ENCODE results near the gene PTGDS. TPM values are rescaled to one million over a fixed set of nuclear protein-coding genes. Genes with fewer than 3 reads are reported as not detected.

The PTGDS gene
- total RNA-seq, 2 experiments from 2014 or later = 40.6 to 41.0 TPM

GRCh38 chr9:136992819-136993369, 15.6 kb downstream of the PTGDS start:
- H3K4me1 Mint-ChIP-seq (ENCODE audit: low read depth) = peaks cover 40% of the 10 kb centered on the region
- no peak for ATAC-seq (ENCODE audit: poor library complexity)

GRCh38 chr9:136994180-136994887, 17.0 kb downstream of the PTGDS start:
- H3K4me3 ChIP-seq (ENCODE audit: low read length) = no peak overlapping the region
- H3K27me3 Mint-ChIP-seq = peaks cover 10% of the 10 kb centered on the region
- no peaks in the 10 kb centered on the region for H3K9me3 Mint-ChIP-seq
- ChIA-PET CTCF (interaction anchor here (1.3 kb wide), 1 partner anchor 40 kb away, joined by 3 read pairs; no protein-coding TSS in a partner anchor), POLR2A (interaction anchor here (1.6 kb wide), 1 partner anchor 35 kb away, joined by 5 read pairs; no protein-coding TSS in a partner anchor)
- H3K36me3 Mint-ChIP-seq (ENCODE audit: low read depth) = peaks cover 8% of the 10 kb centered on the region
- H3K27me3 ChIP-seq (ENCODE audit: control insufficient read depth in 1 of 2, insufficient read depth in 2 of 2, low read length in 2 of 2) = peaks cover 0 to 4% of the 10 kb centered on the region in 2 experiments
- no peak overlapping the region for H3K27ac Mint-ChIP-seq
- ATAC-seq (ENCODE audit: poor library complexity) (no peak), DNase-seq (no peak)
- no peak overlapping the region for H3K27ac ChIP-seq (ENCODE audit: low read depth in 1 of 2, low read length in 2 of 2)
- peaks cover 10% of the 10 kb centered on the region for H3K36me3 ChIP-seq (ENCODE audit: insufficient read depth, low read length)
- H3K4me1 Mint-ChIP-seq (ENCODE audit: low read depth) = peaks cover 45% of the 10 kb centered on the region
- no peaks in the 10 kb centered on the region for H3K9me3 ChIP-seq (ENCODE audit: control insufficient read depth in 1 of 2, insufficient read depth in 1 of 2, low read length in 2 of 2)
- H3K4me3 Mint-ChIP-seq = no peak overlapping the region
- TF ChIP-seq CTCF (IDR thresholded peaks at IDR 0.05) = no peak
- peaks cover 72% of the 10 kb centered on the region for H3K4me1 ChIP-seq (ENCODE audit: insufficient read depth, low read length)
- intact Hi-C loops (cut with DNase I, micrococcal nuclease) = loop anchor here in 1 of 2 experiments (5.0 kb wide), 1 partner anchor 413 kb away; no protein-coding TSS in a partner anchor

More at GRCh38 chr9:136992819-136993369, 15.6 kb downstream of the PTGDS start:
- Histone ChIP-seq H3K9me3 (ENCODE audit: control insufficient read depth in 1 of 2, insufficient read depth in 1 of 2, low read length in 2 of 2) (no peaks in the 10 kb centered on the region), H3K4me1 (ENCODE audit: insufficient read depth, low read length) (peaks cover 58% of the 10 kb centered on the region), H3K27ac (ENCODE audit: low read depth in 1 of 2, low read length in 2 of 2) (peak overlapping the region; percentile 57 to 76), H3K4me3 (ENCODE audit: low read length) (peak overlapping the region; percentile 89), H3K36me3 (ENCODE audit: insufficient read depth, low read length) (peaks cover 10% of the 10 kb centered on the region), H3K27me3 (ENCODE audit: control insufficient read depth in 1 of 2, insufficient read depth in 2 of 2, low read length in 2 of 2) (peaks cover 0 to 4% of the 10 kb centered on the region in 2 experiments)
- no peak for TF ChIP-seq CTCF (IDR thresholded peaks at IDR 0.05)
- Mint-ChIP-seq H3K27ac (peak overlapping the region; percentile 82), H3K4me3 (peak overlapping the region; percentile 91), H3K36me3 (ENCODE audit: low read depth) (peaks cover 8% of the 10 kb centered on the region), H3K27me3 (peaks cover 8% of the 10 kb centered on the region), H3K9me3 (no peaks in the 10 kb centered on the region)
- no peak for DNase-seq
- ChIA-PET CTCF (interaction anchor here (0.8 to 2.4 kb wide), 7 partner anchors 16 to 151 kb away, joined by 3 to 11 read pairs (median 3); partner anchors contain the start of genes AJM1 and NPDC1), POLR2A (interaction anchor here (0.9 to 3.0 kb wide), 13 partner anchors 15 to 185 kb away, joined by 3 to 17 read pairs (median 6); partner anchors contain the start of genes ABCA2, C8G, FBXW5 and RABL6)
- intact Hi-C loops (cut with DNase I, micrococcal nuclease) = loop anchor here (1.0 to 5.0 kb wide), 4 partner anchors 14 to 414 kb away; no protein-coding TSS in a partner anchor

GRCh38 chr9:136994888-136995230, 17.6 kb downstream of the PTGDS start:
- Mint-ChIP-seq H3K27me3 (peaks cover 10% of the 10 kb centered on the region), H3K36me3 (ENCODE audit: low read depth) (peaks cover 8% of the 10 kb centered on the region), H3K9me3 (no peaks in the 10 kb centered on the region), H3K27ac (no peak overlapping the region), H3K4me3 (no peak overlapping the region), H3K4me1 (ENCODE audit: low read depth) (peaks cover 45% of the 10 kb centered on the region)
- DNase-seq (no peak), ATAC-seq (ENCODE audit: poor library complexity) (no peak)
- intact Hi-C loops (cut with DNase I, micrococcal nuclease) = loop anchor here in 1 of 2 experiments (5.0 kb wide), 1 partner anchor 412 kb away; no protein-coding TSS in a partner anchor
- Histone ChIP-seq H3K4me1 (ENCODE audit: insufficient read depth, low read length) (peaks cover 77% of the 10 kb centered on the region), H3K36me3 (ENCODE audit: insufficient read depth, low read length) (peaks cover 10% of the 10 kb centered on the region), H3K27ac (ENCODE audit: low read depth in 1 of 2, low read length in 2 of 2) (no peak overlapping the region), H3K9me3 (ENCODE audit: control insufficient read depth in 1 of 2, insufficient read depth in 1 of 2, low read length in 2 of 2) (no peaks in the 10 kb centered on the region), H3K27me3 (ENCODE audit: control insufficient read depth in 1 of 2, insufficient read depth in 2 of 2, low read length in 2 of 2) (peaks cover 0 to 4% of the 10 kb centered on the region in 2 experiments), H3K4me3 (ENCODE audit: low read length) (no peak overlapping the region)
- POLR2A ChIA-PET = no interaction called here
- CTCF ChIA-PET = interaction anchor here (1.6 kb wide), 1 partner anchor 153 kb away, joined by 6 read pairs; the partner anchor contains the start of gene AJM1
- no peak for TF ChIP-seq CTCF (IDR thresholded peaks at IDR 0.05)

Measured in CD4-positive, alpha-beta T cell (primary cell).